ENCODE results near the gene UTF1. TPM values are rescaled to one million over a fixed set of nuclear protein-coding genes. Genes with fewer than 3 reads are reported as not detected.

UTF1 gene
- total RNA-seq, 4 donors from 2014 or later = not detected

DNA sequence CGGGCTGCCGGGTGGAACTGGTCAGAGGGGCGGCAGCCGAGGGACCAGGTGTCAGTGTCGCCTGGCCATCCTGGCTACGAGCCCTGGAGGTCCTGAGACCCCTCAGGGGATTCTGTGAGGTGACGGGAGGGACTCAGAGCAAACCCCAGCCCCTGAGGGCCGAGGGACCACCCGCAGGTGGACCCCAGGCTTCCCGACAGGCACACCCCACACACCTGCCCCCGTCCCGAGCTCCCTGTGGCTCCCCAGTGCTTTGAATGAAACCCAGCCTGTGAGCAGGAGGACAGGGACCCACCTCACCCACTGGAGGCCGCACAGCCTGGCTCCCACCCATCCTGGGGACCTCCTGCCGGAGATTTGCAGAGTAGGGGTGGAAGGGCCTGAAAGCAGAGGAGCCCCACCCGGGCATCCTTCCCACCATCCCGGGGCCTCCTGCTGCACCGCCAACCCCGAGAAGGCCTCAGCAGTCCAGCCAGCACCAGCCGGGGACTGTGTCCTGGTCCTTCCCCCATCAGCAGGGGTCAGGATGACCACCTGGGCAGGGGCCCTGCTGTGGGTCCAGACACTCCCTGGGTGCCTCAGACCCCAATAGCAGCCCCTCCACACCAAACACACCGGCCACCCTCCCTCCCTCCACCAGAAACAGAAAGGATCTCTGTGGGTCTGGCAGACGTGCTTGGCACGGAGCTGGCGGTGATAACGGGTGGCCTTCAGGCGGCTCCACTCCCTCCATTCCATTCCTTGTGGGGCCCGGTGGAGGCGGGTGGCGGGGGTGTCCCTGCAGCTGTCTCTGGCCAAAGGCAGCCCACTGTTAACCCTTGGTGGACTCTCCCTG, 21.6 kb downstream of the UTF1 start:
- Histone ChIP-seq H3K36me3 (no peaks in the 10 kb centered on the region), H3K4me1 (no peaks in the 10 kb centered on the region), H3K27me3 (no peaks in the 10 kb centered on the region), H3K4me3 (replicated peaks in 1 of 3) (no peak overlapping the region), H3K27ac (no peak overlapping the region), H3K9me3 (no peaks in the 10 kb centered on the region)
- WGBS, 2 donors = 71 to 82% methylated on average over 15 to 21 of the region's 28 CpGs
- no peak for DNase-seq
- intact Hi-C loops (cut with DNase I) = no loop called here
- no peak for TF ChIP-seq POLR2A (IDR thresholded peaks at IDR 0.05)
- TF ChIP-seq, protein P1, sequence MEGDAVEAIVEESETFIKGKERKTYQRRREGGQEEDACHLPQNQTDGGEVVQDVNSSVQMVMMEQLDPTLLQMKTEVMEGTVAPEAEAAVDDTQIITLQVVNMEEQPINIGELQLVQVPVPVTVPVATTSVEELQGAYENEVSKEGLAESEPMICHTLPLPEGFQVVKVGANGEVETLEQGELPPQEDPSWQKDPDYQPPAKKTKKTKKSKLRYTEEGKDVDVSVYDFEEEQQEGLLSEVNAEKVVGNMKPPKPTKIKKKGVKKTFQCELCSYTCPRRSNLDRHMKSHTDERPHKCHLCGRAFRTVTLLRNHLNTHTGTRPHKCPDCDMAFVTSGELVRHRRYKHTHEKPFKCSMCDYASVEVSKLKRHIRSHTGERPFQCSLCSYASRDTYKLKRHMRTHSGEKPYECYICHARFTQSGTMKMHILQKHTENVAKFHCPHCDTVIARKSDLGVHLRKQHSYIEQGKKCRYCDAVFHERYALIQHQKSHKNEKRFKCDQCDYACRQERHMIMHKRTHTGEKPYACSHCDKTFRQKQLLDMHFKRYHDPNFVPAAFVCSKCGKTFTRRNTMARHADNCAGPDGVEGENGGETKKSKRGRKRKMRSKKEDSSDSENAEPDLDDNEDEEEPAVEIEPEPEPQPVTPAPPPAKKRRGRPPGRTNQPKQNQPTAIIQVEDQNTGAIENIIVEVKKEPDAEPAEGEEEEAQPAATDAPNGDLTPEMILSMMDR (IDR thresholded peaks at IDR 0.05) = no peak

DNA sequence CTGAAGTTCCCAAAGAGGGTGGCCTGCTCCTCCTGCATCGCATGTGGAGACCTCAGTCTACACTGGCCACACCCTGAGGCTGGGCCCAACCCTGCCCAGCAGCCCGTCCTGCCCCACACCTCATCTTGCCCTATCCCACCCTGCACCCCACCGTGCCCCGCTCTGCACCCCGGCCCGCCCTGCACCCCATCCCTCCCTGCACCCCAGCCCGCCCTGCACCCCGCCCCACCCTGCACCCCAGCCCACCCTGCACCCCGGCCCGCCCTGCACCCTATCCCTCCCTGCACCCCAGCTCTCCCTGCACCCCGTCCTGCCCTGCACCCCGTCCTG, 22.2 kb downstream of the UTF1 start:
- no peak overlapping the region for H3K27ac ChIP-seq

DNA sequence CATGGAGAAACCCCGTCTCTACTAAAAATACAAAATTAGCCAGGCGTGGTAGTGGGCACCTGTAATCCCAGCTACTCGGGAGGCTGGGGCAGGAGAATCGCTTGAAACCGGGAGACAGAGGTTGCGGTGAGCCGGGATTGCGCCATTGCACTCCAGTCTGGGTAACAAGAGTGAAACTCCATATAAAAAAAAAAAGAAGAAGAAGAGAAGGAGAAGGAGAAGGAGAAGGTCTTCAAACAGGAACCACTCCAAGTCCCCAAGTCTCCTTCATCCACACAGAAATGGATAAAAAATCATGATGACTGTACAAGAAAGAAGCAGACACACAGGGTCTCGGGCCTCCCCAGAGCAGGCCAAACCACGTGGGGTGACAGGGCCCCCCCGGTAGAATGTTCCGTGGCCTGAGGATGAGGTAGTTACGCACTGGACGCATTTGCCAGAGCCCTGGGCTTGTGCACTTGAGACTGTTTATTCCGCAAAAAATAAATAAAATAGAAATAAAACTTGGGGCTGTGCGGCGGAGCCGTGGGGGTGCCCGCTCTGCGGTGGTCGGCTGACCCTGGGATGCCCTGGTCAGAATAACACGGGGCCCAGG, 23.4 kb downstream of the UTF1 start:
- no peaks in the 10 kb centered on the region for H3K36me3 ChIP-seq
- H3K27ac ChIP-seq = no peak overlapping the region
- peaks cover 11 to 16% of the 10 kb centered on the region in 2 donors for H3K4me1 ChIP-seq
- H3K27me3 ChIP-seq = no peaks in the 10 kb centered on the region
- WGBS, 2 donors = 80 to 88% methylated on average over 22 of the region's 22 CpGs
- H3K9me3 ChIP-seq = no peaks in the 10 kb centered on the region
- H3K4me3 ChIP-seq (replicated peaks in 1 of 3) = no peak overlapping the region
- intact Hi-C loops (cut with DNase I) = no loop called here
- no peak for TF ChIP-seq POLR2A (IDR thresholded peaks at IDR 0.05)
- TF ChIP-seq, protein P1 (IDR thresholded peaks at IDR 0.05) = no peak
- DNase-seq = no peak

More for the DNA sequence above, 22.2 kb downstream of the UTF1 start:
- TF ChIP-seq, protein P1 (IDR thresholded peaks at IDR 0.05) = no peak
- no peak for TF ChIP-seq POLR2A (IDR thresholded peaks at IDR 0.05)
- Histone ChIP-seq H3K36me3 (no peaks in the 10 kb centered on the region), H3K4me1 (peaks cover 0 to 3% of the 10 kb centered on the region in 2 donors), H3K9me3 (no peaks in the 10 kb centered on the region), H3K27me3 (no peaks in the 10 kb centered on the region), H3K4me3 (replicated peaks in 1 of 3) (no peak overlapping the region)
- intact Hi-C loops (cut with DNase I) = no loop called here
- DNase-seq = no peak
- WGBS, 2 donors = 74 to 85% methylated on average over 10 of the region's 12 CpGs

DNA sequence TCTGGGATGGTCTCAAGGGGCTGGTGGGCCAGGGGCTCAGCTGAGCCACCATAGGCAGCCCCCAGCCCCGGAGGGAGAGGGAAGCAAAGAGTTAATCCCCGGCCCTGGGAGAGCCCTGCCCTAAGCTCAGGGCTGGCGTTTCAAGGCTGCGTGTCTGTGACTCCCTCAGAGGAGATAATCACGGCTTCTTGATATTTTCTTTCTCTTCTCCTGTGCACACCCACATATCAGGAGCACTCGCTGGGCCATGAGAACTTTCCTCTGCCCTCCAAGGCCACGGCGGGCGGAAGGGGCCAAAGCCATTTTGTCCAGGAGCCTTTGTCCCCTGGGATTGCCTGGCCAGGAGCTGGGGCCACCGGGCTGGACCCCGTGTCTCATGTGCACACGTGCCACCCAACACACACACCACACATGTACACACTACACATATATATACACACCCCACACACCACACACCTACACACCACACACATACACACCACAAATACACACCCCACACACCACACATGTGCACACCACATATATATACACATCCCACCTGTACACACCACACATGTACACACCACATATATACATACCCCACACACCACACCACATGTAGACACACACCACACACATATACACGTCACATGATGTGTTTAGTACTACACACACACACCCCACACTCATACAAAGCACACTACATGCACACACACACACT, 24.6 kb downstream of the UTF1 start:
- DNase-seq = no peak
- H3K9me3 ChIP-seq = no peaks in the 10 kb centered on the region
- no peaks in the 10 kb centered on the region for H3K27me3 ChIP-seq
- TF ChIP-seq, protein P1 (IDR thresholded peaks at IDR 0.05) = no peak
- TF ChIP-seq POLR2A (IDR thresholded peaks at IDR 0.05) = no peak
- 61 to 73% methylated on average over 13 of the region's 13 CpGs for WGBS, 2 donors
- no peak overlapping the region for H3K27ac ChIP-seq
- H3K36me3 ChIP-seq = no peaks in the 10 kb centered on the region
- peaks cover 14 to 23% of the 10 kb centered on the region in 2 donors for H3K4me1 ChIP-seq
- no peak overlapping the region for H3K4me3 ChIP-seq (replicated peaks in 1 of 3)
- intact Hi-C loops (cut with DNase I) = no loop called here

DNA sequence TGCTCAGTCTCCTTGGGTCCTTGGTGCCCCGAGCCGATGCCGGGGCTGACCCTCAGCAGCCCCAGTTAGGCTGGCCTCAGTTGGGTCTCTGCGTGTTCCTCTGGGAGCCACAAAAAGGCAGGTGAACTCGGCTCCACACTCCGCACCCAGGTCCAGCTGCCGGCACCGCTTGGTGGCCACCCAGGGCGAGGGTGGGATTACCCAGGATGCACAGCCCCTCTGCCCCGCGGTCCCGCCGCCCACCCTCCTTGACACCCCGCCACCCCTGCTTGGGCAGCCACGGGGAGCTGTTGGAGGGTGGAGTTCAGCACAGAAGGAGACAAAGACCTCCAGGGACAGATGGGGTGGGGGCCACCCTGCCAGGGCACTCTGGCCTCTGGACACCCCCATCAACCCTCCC, 25.3 kb downstream of the UTF1 start:
- TF ChIP-seq POLR2A (IDR thresholded peaks at IDR 0.05) = no peak
- TF ChIP-seq, protein P1 (IDR thresholded peaks at IDR 0.05) = no peak
- Histone ChIP-seq H3K9me3 (no peaks in the 10 kb centered on the region), H3K4me3 (replicated peaks in 1 of 3) (no peak overlapping the region), H3K36me3 (no peaks in the 10 kb centered on the region), H3K4me1 (peaks cover 14 to 28% of the 10 kb centered on the region in 2 donors), H3K27ac (no peak overlapping the region), H3K27me3 (no peaks in the 10 kb centered on the region)
- intact Hi-C loops (cut with DNase I) = no loop called here
- DNase-seq = no peak
- 82% methylated on average over 12 to 13 of the region's 15 CpGs for WGBS, 2 donors
